HG02798 (cell line): ENCODE results near the gene POU6F2.
"Not testable (repeated sequence)": the region's sequence is repeated elsewhere in the genome, so short reads cannot be mapped to it uniquely, and the experiment has no call there.

Source experiments
- ATAC-seq: cut with Tn5 transposase; IDR thresholded peaks from one replicate; pipeline ENCODE4 v1.9.1; 2021; ENCODE audit warnings: mild to moderate bottlenecking; ENCODE audit not compliant: unreplicated experiment, poor library complexity

Gene POU6F2

DNA sequence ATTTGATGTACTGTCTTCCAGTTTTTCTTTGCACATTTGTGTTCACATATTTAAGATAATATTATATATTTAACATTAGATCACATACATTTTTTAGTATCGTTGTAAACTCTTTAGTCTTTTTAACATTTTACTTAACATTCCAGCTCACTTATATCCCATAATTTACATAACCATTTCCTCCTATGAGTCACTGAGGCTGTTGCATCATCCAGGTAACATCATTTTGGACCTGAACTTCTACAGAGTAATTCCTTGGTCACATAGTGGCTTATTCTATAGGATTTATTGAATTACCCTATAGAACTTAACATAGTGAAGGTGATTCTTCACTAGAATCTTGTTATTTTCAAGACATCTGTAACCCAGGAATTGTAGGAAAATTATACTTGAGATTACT is 194.4 kb downstream of the POU6F2 start:
- ATAC-seq, result no peak

- ATAC-seq, result no peak
Measured at GRCh38 chr7:39181398-39181797, 203.7 kb downstream of the POU6F2 start.

DNA sequence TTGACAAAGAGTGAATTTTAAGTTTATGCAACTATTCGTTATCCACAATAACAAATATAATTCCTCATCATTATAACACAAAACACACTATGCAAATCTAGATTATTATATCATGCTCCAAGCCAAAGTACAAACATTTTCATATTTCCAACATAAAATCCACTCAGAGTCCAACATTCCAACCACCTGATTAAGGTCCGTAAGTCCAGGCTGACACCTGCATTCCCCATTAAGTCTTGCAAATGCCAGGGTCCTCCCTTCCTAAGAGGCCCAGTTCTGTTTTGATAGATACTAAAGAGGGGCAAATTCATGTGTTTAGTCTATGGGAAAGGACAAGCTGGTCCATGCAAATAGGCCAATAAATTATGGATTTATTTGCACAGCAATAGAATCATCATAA is 206.1 kb downstream of the POU6F2 start:
- no peak for ATAC-seq

DNA sequence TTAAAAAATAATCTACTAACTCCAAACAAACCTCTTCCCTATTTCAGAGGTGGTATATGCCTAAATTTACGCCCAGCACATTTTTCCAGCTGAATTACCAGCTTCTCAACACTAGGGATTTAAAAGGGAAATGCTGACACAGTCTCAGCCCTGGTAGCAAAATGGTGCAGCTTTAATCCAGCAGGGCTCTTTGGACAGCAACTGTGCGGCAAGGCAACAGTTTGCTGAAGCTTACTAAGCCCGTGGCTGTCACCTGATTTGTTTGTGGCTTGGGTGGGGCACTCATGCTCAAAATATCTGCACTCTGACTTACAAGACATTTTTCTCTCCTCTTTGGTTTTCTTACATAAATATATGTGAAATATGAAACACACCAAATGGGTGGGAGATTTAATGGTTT is 206.7 kb downstream of the POU6F2 start:
- no peak for ATAC-seq

DNA sequence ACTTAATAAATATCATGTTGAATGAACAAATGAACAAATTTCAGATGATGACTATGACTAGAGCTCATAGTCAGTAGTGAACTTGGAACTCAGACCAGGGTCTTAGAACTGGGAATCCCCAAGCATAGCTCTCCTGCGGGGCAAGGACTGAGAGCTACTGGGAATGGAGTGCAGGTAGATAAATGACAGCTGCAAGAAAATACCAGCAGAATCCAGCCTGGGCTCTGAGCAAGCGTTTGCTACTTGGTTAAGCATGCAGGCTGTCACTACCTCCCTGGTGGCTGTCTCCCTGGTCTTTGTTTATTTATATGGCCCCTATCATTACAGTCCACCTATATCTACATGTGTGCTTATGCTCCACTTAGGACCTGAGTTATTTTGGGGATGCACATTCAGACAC is 208.4 kb downstream of the POU6F2 start:
- ATAC-seq, result no peak

GRCh38 chr7:39186671-39187070 is 209.0 kb downstream of the POU6F2 start:
- no peak for ATAC-seq

DNA sequence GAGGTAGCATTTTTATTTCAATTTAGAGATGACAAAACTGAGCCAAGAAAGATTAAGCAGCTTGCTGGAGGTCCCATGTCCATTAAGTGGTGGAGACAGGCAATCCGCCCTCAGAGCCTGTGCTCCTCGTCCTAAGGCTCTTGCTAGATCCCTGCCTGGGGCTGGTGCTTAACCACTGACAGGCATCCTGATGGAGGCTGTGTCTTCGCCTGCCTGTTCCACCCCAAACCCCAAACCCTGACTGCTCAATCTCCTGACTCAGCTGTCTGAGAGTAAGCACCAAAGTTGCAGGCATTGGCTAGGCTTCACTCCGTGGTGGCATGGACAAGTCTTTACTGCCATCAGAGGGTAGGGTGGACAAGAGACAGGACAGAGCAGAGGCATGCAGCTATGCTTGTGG is 209.4 kb downstream of the POU6F2 start:
- ATAC-seq, result no peak

DNA sequence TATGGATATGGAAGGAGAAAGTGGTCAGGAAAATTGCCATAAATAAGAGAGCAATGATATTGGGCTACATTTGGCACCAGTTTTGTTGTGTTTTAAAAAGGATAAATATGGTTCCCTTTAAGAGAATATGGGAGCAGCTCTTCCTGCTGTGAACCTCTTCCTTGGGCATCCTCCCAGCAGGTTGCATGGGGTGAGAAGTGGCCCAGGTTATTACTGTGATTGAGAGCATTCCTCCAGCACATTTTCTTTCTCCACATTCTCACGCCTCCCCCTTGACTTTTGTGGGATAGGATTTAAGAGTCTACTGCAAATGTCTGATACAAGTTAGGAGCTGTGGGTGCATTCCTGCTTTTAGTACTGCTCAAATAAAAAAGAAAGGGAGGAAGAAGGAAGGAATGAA is 214.8 kb downstream of the POU6F2 start:
- no peak for ATAC-seq

DNA sequence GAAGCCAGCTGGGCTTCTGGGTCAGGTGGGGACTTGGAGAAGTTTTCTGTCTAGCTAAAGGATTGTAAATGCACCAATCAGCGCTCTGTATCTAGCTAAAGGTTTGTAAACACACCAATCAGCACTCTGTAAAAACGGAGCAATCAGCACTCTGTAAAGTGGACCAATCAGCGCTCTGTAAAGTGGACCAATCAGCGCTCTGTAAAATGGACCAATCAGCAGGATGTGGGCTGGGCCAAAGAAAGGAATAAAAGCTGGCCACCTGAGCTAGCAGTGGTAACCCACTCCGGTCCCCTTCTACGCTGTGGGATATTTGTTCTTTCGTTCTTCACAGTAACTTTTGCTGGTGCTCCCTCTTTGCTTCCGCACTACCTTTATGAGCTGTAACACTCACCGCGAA is 216.7 kb downstream of the POU6F2 start:
- not testable (repeated sequence) for ATAC-seq

DNA sequence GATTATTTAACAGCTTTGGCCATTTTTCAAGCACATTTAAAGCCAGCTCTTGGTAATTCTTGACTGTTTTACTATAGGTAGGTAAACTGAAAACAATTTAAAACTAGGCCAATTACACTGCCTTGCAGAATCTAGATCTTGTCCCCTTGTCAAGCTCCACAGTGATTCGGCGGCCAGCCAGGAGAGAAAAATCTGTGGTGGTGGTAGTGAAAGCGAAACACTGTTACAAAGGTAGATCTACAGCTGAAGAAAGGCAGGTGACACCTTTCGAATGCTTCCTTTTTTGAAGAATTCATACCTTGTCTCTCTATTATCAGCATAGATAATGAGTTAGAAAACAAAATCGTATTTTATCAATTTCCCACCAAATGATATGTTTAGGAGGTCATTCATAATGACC is 218.3 kb downstream of the POU6F2 start:
- no peak for ATAC-seq

DNA sequence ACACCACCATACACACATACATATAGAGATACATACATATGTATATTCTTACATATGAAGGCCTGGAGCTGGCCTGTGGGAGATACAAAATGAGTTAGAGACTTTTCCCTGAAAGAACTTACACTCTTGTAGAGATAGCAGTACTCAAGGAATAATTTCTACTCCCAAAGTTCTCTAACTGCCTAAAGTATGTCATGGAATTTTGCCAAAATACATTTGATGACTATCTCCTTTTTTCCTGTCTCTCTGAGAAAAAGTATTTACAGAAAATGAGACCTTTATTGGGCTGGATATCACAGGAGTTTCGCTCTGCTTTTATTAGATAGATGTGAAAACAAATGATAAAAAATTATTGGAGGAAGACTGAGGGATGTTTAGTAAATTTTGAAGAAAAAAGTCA is 220.1 kb downstream of the POU6F2 start:
- no peak for ATAC-seq

DNA sequence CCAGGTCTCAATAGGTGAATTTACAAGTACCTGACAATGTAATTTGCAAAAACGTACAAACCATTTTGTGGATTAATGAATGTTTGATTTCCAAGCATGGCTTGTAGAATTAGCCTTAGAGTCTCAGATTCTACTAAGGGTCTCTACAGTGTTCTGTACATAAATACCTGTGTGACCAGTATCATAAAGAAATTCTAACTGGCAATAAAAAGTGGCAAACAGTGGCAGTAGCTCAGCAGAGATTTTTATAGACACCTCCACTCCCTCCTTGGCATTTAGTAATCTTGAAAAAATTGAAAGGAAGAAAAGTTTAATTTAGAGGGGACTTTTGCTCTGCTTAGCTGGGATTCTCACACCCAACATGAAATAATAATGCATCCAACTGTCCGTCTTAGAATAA is 220.8 kb downstream of the POU6F2 start:
- no peak for ATAC-seq

DNA sequence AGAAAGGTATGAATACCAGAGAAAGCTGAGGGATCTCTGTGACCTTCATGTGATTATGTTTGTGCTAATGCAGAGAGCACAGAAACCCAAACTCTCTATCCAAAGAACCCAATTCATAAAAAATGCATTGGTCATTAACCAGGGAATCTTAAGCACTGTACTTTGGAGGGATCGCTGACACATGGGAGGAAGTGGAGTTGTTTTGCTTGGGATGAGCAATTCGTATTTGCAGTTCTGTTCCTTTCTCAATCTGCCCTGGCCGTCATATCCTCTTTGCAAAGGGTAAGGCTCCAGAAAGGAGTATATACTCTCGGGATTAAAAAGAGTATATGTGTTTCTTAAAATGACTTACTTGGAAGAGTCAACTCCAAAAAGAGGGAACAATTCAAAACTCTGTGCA is 221.3 kb downstream of the POU6F2 start:
- ATAC-seq, result no peak

DNA sequence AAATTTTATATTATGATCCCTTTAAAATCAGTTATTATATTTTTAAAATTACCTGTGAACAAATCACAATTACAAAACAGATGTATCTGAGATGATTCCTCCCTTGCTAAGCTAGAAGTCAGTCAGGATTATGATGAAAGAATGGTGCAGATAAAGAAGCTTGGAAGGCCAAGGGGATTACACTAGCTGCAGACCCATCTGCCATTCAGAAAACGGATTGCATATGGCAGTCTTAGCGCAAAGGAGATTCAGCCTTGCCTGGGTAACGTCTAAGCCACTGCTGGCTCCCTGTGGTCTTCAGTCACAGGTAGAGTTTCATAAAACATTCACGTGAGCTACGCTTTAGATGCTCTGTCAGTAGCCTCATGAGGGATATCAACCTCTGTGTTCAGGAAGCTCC is 222.2 kb downstream of the POU6F2 start:
- no peak for ATAC-seq

DNA sequence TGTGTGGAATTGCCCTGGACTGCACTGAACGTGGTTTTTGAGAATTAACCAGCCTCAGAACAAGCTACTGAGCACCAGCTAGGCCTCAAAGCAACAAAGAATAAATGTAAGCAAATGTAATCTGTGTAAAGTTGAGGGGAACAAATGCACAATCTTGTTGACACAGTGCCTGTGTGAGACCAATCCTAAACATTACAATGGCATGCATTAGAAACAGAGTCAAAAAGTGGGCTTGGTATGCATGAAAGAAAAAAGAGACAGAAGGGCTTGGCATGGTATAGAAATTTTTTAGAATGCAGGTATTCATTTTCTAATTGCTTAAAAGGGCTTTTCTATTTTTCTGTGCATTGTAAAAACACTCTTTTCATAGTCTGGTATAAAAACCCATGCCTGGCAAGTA is 224.3 kb downstream of the POU6F2 start:
- ATAC-seq, result no peak

DNA sequence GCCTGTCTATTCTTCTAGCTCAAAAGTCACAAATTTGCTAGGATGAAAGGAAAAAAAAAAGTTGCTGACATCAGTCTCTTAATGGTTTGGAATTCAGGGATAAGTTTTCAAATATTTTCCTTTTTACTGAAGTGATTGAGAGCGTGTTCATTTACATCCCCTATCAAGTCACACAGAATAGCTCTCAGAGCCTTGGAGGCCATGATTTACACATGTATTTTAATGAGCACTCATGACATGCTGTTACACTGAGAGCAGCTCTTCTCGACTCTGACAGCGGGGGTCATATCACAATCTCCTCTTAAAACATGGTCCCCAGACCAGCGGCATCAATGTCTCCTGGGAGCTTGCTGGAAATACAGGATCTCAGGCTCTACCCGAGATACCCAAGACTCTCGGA is 232.7 kb downstream of the POU6F2 start:
- no peak for ATAC-seq

GRCh38 chr7:39211581-39211980 is 233.9 kb downstream of the POU6F2 start:
- no peak for ATAC-seq

DNA sequence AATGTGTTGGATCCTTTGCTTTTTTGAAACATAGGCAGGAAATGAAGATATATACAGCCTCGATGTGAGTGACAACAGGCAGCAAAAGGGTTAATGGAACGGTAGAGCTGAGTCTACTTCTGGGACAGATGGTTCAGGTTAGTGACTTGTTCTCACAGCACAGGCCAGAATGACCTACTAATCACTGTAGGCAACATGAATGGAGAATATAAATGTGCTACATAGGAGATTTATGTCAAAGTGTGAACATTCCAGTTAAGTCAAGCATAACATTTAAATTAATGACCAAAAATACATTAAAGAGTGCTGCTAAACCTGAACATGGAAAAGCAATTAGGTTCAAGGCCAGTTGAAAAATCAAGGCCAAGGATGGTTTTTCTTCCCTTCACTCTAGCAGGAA is 235.2 kb downstream of the POU6F2 start:
- ATAC-seq, result no peak

- ATAC-seq, result no peak
Measured at GRCh38 chr7:39217783-39218182, 240.1 kb downstream of the POU6F2 start.

GRCh38 chr7:39219869-39220268 is 242.2 kb downstream of the POU6F2 start:
- ATAC-seq, result no peak

GRCh38 chr7:39221901-39222300 is 244.2 kb downstream of the POU6F2 start:
- ATAC-seq, result no peak

- no peak for ATAC-seq
Measured at GRCh38 chr7:39228946-39229345, 251.2 kb downstream of the POU6F2 start.

DNA sequence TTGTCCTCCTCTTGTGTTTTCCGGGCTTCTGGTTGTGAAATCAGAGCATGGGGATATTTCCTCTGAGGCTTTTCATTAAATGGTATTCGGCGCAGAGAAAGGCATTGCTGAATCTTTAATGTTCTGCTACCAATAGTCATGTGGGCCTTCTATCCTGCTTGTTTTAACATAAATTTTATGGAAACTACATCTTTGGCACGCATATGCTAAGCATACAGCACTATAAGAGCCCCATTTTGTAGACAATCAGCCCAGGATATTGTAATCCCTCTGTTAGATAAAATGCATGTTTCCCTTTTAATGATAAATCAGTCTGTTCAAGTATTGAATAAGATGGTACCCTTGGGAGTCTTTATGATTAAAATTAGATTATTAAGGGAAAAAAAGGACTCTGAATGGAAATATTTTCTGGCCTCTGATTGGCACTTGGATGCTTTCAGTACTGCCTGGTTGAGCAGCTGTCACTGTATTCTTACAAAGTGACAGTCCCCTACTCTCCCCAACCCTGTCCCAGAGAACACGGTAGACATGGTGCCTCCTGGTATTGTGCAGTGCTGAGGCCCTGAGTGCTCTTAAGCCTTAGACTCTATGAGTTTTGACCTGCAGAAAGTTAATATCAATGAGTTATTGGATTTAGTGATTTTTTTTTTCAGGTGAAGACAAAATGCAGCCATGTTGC is 256.3 kb downstream of the POU6F2 start:
- no peak for ATAC-seq
